ENCODE measurements around the gene LCMT1.

GRCh38 chr16:25095636-25096035 is 15.9 kb upstream of the LCMT1 start:
- TF ChIP-seq CTCF (IDR thresholded peaks at IDR 0.05) (no peak), POLR2A (IDR thresholded peaks at IDR 0.05) (no peak), POLR2AphosphoS5 (IDR thresholded peaks at IDR 0.05) (no peak)

All from breast epithelium (tissue), 3 donors.